Activated CD4-positive, CD25-positive, alpha-beta regulatory T cell (primary cell): ENCODE data around the gene TMEM239.
"Not testable (repeated sequence)": the region's sequence is repeated elsewhere in the genome, so short reads cannot be mapped to it uniquely, and the experiment has no call there.

Experiments
- DNase-seq, 4 experiments: peaks; one replicate each; lab custom pipeline; 2025; lab: John Stamatoyannopoulos, UW

The TMEM239 gene

GRCh38 chr20:2816030-2816582 is at the start of gene TMEM239:
Gene TMEM239 (plus strand): TSS chr20:2816364. CDS start chr20:2816555, 191 bp downstream.
- no peak for DNase-seq

GRCh38 chr20:2767768-2768631 is 48.2 kb upstream of the TMEM239 start:
- no peak for DNase-seq

DNA sequence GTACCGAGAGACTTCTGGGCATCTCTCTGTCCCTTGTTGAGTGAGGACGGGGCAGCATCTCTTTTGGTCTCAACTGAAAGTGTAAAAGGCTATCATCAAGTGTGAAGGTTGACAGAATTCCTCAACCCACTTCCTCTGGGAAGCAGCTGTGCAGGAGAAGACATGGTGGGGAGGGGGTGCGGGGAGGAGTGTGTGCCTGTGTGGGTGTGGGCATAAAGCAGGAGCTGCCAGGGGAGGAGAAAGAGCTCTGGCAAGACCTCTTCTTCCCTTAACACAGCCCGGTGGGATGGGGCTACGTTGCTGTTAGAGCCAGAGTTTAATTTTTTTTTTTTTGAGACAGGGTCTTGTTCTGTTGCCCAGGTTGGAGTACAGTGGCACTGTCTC is 47.5 kb upstream of the TMEM239 start:
- no peak for DNase-seq

GRCh38 chr20:2770091-2770490 is 46.1 kb upstream of the TMEM239 start:
- not testable (repeated sequence) for DNase-seq

DNA sequence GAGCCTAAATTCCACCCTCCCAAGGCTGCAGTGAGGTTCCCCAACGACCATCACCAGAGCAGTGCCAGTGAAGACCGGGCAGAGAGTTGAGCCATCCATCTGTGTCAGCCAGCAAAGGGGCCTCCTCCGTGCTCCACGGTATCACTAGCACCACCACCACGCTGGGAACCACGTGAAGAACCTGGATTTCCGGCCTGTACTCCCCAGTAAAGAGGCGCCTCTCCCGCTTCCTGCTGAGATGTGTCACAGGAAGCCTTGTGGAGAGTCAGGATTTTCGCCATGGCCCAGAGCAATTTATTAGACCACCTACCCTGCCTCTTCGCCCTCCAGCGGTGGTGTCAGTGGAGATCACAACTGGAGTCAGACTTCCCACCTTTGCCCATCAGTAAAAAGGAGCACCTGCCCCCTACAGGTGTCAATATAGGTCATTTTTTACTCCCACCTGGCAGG is 44.5 kb upstream of the TMEM239 start:
- DNase-seq, result no peak

DNA sequence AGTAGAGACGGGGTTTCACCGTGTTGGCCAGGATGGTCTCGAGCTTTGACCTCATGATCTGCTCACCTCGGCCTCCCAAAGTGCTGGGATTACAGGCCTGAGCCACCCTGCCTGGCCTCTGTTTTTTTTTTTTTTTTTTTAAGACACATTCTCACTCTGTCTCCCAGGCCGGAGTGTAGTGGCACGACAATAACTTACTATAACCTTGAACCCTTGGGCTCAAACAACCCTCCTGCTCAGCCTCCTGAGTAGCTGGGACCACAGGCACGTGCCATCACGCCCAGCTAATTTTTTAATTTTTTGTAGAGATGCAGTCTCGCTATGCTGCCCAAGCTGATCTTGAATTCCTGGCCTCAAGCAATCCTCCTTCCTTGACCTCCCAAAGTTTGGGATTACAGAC is 42.4 kb upstream of the TMEM239 start:
- no peak for DNase-seq

GRCh38 chr20:2775139-2775538 is 41.0 kb upstream of the TMEM239 start:
- DNase-seq, result no peak

DNA sequence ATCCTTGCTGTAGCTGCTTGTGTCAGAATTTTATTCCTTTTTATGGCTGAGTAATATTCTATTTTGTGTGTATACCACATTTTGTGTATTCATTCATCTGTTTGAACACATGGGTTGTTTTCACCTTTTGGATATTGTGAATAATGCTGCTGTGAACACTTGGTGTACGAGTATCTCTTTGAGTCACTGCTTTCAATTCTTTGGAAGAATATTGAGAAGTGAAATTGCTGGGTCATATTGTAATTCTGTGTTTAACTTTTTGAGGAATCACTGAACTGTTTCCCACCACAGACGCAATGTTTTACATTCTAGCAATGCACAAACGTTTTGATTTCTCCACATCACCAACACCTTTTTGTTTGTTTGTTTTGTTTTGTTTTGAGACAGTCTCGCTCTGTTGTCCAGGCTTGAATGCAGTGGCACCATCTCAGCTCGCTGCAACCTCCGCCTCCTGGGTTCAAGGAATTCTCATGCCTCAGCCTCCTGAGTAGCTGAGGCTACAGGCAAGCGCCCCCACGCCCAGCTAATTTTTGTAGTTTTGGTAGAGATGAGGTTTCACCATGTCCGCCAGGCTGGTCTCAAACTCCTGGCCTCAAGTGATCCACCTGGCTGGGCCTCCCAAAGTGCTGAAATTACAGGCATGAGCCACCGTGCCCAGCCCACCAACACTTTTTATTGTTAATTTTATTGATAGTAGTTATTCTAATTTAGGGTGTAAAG is 37.4 kb upstream of the TMEM239 start:
- no peak for DNase-seq

GRCh38 chr20:2780948-2781347 is 35.2 kb upstream of the TMEM239 start:
- no peak for DNase-seq

DNA sequence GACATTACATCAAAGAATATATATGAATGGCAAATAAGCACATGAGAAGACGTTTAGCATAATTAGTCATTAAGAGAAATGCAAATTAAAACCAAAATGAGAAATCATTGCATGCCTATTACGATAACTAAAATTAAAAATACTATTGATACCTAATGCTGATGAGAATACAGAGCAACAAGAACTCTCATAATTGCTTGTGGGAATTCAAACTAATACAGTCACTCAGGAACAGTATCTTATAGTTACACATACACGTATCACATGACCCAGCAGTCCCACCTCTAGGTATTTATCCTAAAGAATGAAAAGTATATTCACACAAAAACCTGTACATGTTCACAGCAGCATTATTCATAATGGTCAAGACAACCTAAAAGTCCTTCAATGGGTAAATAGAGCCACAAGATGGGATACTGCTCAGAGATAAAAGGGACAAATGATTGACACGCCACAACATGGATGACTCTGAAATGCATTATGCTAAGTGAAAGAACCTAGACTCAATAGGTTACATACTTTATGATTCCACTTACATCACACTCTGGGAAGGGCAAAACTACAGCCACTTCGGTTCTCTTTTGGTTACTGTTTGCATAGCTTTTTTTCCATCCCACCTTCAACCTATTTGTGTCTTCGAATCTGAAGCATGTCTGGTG is 32.1 kb upstream of the TMEM239 start:
- no peak for DNase-seq

DNA sequence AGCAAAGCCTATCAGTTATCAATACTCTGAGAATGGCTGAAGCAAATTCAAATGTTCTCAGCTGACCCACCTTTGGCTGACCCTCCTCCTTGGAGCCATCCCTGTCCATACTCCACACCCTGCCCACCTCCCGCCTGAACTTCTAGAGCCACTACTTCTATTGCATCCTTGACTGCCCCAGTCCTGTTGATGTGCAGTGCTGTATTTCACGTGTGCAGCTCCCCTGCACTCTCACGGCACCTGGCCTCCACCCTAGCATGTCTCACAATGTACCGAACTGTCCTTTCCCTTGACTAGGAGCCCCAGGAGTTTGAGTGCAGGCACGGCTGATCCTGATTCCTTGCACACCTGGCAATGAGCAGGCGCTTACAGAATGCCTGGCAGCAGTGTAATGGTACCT is 22.7 kb upstream of the TMEM239 start:
- no peak for DNase-seq

DNA sequence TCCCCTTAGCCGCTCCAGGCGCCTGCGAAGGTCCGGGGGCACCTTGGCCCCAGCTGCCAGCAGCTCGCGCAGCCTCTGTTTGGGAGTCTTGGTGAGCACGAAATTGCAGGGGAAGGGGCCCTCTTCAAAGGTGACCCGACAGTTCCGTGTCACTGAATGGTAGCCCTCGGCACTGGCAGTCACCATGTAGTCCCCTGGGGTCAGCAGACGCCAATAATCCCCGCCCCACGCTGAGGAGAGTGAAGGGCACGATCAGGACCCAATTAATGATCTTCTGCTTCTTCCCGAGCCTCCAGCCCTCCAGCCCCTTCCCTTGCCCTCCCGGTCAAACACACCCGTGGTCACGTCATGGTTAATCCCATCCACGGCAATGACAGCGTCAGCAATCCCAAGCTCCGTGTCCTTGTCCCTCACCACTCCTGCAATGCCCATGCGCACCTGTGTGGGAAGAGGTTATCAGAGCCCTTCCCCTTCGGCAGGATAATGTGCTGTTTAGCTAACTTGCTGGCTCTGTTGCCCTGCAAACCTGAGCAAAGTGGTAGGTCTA is 21.9 kb upstream of the TMEM239 start:
- no peak for DNase-seq

- no peak for DNase-seq
Measured at GRCh38 chr20:2794866-2795447, 21.2 kb upstream of the TMEM239 start.

- no peak for DNase-seq
Measured at GRCh38 chr20:2795451-2795850, 20.7 kb upstream of the TMEM239 start.

- DNase-seq, result no peak
Measured at GRCh38 chr20:2796011-2796660, 20.0 kb upstream of the TMEM239 start.

- DNase-seq, result no peak
Measured at GRCh38 chr20:2797136-2797983, 18.8 kb upstream of the TMEM239 start.

DNA sequence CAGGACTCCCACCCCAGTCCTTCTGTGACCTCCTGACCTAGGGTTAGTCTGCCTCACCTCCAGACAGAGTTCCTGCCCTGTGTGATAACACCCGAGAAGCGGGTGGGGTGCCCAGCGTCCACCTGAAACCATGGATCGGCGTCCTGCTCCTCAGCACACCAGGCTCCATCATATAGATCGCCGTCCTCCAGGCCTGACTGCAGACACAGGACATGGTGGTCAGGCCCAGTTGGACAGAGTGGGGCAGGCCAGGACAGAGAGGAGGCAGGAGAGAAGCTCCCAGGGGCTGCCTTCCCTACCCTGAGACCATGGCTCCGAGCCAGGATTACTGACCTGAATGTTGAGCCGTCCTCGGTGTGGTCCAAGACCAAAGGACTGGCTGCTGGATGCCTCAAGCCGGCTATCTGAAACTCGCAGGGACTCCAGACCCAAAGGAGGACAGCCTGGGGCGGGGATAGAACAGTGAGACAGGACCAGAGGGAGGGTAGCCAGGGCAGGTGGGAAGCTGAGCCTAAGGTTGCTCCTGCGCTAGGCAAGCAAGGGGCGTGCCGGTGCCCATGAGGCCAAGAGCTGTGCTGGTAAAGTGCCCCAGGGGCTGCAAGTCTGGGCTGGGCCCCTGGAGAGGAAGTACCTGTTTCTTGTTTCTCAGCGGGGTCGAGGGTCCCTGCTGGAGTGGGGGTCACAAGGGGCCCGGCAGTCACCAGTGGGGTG is 17.9 kb upstream of the TMEM239 start:
- no peak for DNase-seq

- DNase-seq, result no peak
Measured at GRCh38 chr20:2798814-2799213, 17.4 kb upstream of the TMEM239 start.

DNA sequence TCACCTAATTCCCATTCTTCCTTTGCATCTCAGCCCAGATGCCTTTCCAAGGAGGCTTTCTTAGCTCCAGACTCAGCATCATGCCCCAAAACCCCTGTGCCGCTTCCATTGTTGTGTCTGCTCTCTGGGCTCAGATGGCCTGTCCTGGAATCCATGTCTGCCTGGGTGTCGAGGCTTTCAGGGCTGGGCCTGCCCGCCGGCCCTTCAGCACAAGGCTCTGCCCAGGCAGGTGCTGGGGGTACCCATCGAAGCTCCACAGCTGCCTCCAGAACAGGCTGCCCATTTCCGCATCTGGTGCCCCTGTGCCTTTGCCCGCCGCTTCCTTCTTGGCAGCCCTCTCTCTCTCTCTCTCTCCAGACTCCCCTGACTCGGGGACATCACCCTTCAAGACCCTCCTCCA is 16.9 kb upstream of the TMEM239 start:
- DNase-seq, result no peak
